Liver (tissue), 9 donors: ENCODE results near the gene HOXB3. TPM values are rescaled to one million over a fixed set of nuclear protein-coding genes. Genes with fewer than 3 reads are reported as not detected.

Experiments used
- DNase-seq: peaks from one replicate; pipeline ENCODE4 v3.0.0-alpha.2; 2017; ENCODE audit warnings: low spot score
- H3K27ac ChIP-seq, 2 donors: one replicate each; pipeline ENCODE4 v1.7.0; 2013; ENCODE audit warnings: inconsistent platforms in 2 of 2, low read length in 2 of 2, control low read depth in 1 of 2, low read depth in 1 of 2, mild to moderate bottlenecking in 1 of 2
- H3K27me3 ChIP-seq, 4 donors: one replicate each; pipeline versions ENCODE4 v1.6.1 to v1.7.0; 2013; ENCODE audit warnings: low read length in 3 of 4, inconsistent platforms in 1 of 4, mild to moderate bottlenecking in 1 of 4, moderate library complexity in 1 of 4; ENCODE audit not compliant: control insufficient read depth in 4 of 4, insufficient read depth in 4 of 4
- H3K36me3 ChIP-seq, 4 donors: one replicate each; pipeline versions ENCODE4 v1.6.1 to v1.7.0; 2013; ENCODE audit warnings: low read length in 3 of 4, mild to moderate bottlenecking in 3 of 4, low read depth in 1 of 4, moderate library complexity in 1 of 4; ENCODE audit not compliant: control insufficient read depth in 4 of 4, insufficient read depth in 3 of 4
- H3K4me1 ChIP-seq, 4 donors: one replicate each; pipeline versions ENCODE4 v1.6.1 to v1.7.0; 2013; ENCODE audit warnings: low read length in 3 of 4, mild to moderate bottlenecking in 3 of 4, moderate library complexity in 1 of 4; ENCODE audit not compliant: control insufficient read depth in 4 of 4, insufficient read depth in 4 of 4
- H3K4me3 ChIP-seq, 3 donors: one replicate each; pipeline versions ENCODE4 v1.6.1 to v1.7.0; 2013; ENCODE audit warnings: low read length in 3 of 3, control low read depth in 1 of 3, low read depth in 1 of 3, mild to moderate bottlenecking in 1 of 3
- H3K9ac ChIP-seq, 2 donors: one replicate each; pipeline ENCODE4 v1.7.0; 2013; ENCODE audit warnings: low read length in 2 of 2, mild to moderate bottlenecking in 2 of 2, moderate library complexity in 2 of 2, control low read depth in 1 of 2, low read depth in 1 of 2
- H3K9me3 ChIP-seq, 4 donors: one replicate each; pipeline versions ENCODE4 v1.6.1 to v1.7.0; 2013; ENCODE audit warnings: low read length in 3 of 4; ENCODE audit not compliant: control insufficient read depth in 4 of 4
- EGR1 ChIP-seq, 2 donors: IDR thresholded peaks; 2 replicates each; pipeline ENCODE4 v1.6.1; 2016 to 2018; ENCODE audit warnings: antibody characterized with exemption in 2 of 2, low read depth in 2 of 2
- FOXA1 ChIP-seq: IDR thresholded peaks from 2 replicates; pipeline ENCODE4 v1.6.1; 2016; ENCODE audit warnings: antibody characterized with exemption
- FOXA2 ChIP-seq: IDR thresholded peaks from 2 replicates; pipeline ENCODE4 v1.6.1; 2016; ENCODE audit warnings: antibody characterized with exemption
- GABPA ChIP-seq, 2 donors: IDR thresholded peaks in 1 of 2; conservative IDR thresholded peaks in 1 of 2; 2 replicates each; pipeline ENCODE4 v1.6.1; 2016; ENCODE audit warnings: antibody characterized with exemption in 2 of 2, mild to moderate bottlenecking in 1 of 2, moderate library complexity in 1 of 2
- HNF4A ChIP-seq, 2 donors: conservative IDR thresholded peaks; 2 replicates each; pipeline ENCODE4 v1.6.1; 2016; ENCODE audit warnings: antibody characterized with exemption in 2 of 2, mild to moderate bottlenecking in 2 of 2
- HNF4G ChIP-seq: IDR thresholded peaks from 2 replicates; pipeline ENCODE4 v1.6.1; 2016; ENCODE audit warnings: antibody characterized with exemption
- JUND ChIP-seq, 2 donors: IDR thresholded peaks; 2 replicates each; pipeline ENCODE4 v1.6.1; 2016; ENCODE audit warnings: antibody characterized with exemption in 2 of 2
- NR2F2 ChIP-seq: IDR thresholded peaks from 2 replicates; pipeline ENCODE4 v1.6.1; 2016; ENCODE audit warnings: antibody characterized with exemption
- RAD21 ChIP-seq, 2 donors: IDR thresholded peaks; 2 replicates each; pipeline ENCODE4 v1.6.1; 2016; ENCODE audit warnings: antibody characterized with exemption in 2 of 2, mild to moderate bottlenecking in 2 of 2
- RXRA ChIP-seq, 2 donors: IDR thresholded peaks; 2 replicates each; pipeline ENCODE4 v1.6.1; 2017 to 2018; ENCODE audit warnings: antibody characterized with exemption in 2 of 2, mild to moderate bottlenecking in 1 of 2
- SP1 ChIP-seq: IDR thresholded peaks from 2 replicates; pipeline ENCODE4 v1.6.1; 2018; ENCODE audit warnings: antibody characterized with exemption, mild to moderate bottlenecking
- TAF1 ChIP-seq: conservative IDR thresholded peaks from 2 replicates; pipeline ENCODE4 v1.6.1; 2016; ENCODE audit warnings: antibody characterized with exemption, mild to moderate bottlenecking
- YY1 ChIP-seq: IDR thresholded peaks from 2 replicates; pipeline ENCODE4 v1.6.1; 2016; ENCODE audit warnings: antibody characterized with exemption, mild to moderate bottlenecking
- WGBS: extraction: QIAGEN DNeasy Blood & Tissue Kit; methylation state at CpG from one replicate; pipeline ENCODE4 v1.1.7; 2013; 5-methylcytosine and 5-hydroxymethylcytosine counted together
- polyA plus RNA-seq, 2 donors: library from polyadenylated mRNA; stranded (reverse) in 1 of 2; unstranded in 1 of 2; fragments of 200-250 nt in 1 of 2; fragments of >200 nt in 1 of 2; fragmentation: Nextera tagmentation in 1 of 2; extraction: Ambion mirVana in 1 of 2; gene quantifications; one replicate each; pipeline versions ENCODE4 v1.2.1 to v1.2.3, GENCODE V29; 2013 to 2015
- total RNA-seq, 2 donors: library from RNA; depleted of rRNA; stranded (reverse); fragments of >200 nt; gene quantifications; one replicate each; pipeline ENCODE4 v1.2.3, GENCODE V29; 2014
- TF ChIP-seq, protein P1 (sequence below): IDR thresholded peaks from 2 replicates; pipeline ENCODE4 v1.6.1; 2016; ENCODE audit warnings: antibody characterized with exemption
- TF ChIP-seq, protein P2 (sequence below): IDR thresholded peaks from 2 replicates; pipeline ENCODE4 v1.6.1; 2016; ENCODE audit warnings: antibody characterized with exemption
- TF ChIP-seq, protein P3 (sequence below): IDR thresholded peaks from 2 replicates; pipeline ENCODE4 v1.6.1; 2016; ENCODE audit warnings: antibody characterized with exemption, mild to moderate bottlenecking
- TF ChIP-seq, protein P4 (sequence below): fragments of 150-350 bp; IDR thresholded peaks from 2 replicates; pipeline ENCODE4 v1.5.1; 2017; ENCODE audit warnings: improper control_type of control experiment, low read depth, low read length; ENCODE audit not compliant: missing input control
- donor health status: healthy.
- donor health status: healthy.
- donor health status: healthy.
- donor health status: healthy.
- donor health status: healthy.

Gene HOXB3
- total and polyA plus RNA-seq, 4 donors = 0.75 to 2.2 (median 1.2) TPM

DNA sequence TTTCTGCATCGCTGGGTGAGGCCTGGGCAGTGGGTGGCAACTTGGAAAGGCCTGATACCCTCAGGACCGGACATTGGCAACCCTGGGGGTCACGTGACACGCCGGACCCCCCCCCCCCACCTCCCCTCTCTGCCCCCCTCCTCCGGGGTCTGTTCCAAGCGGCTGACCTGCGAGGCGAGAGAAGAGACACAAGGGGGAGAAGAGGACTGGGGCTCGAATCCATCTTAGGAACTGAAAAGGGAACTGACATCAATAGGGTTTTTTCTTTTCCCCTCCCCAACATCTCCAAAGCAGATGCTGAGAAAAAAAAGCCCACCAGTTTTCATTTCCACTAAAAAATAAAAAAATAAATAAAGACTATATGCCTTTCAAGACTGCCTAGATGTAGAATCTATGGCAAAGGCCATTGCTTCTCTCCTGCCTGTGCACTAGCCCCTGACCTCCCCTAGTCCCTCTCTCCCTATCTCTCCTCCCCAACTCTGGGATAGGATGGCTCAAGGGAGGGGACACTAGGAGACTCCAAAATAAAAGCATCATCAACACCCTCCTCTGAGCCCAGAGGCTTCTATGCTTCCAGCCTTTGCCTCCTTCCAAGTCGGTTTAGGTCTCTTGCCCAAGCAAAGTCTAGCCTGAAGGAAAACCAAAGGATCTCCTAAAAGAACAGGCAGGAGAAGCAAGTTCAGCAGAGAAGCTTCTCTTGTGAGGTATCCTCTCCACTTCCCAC lies 37.4 kb downstream of the HOXB3 start:
- H3K9me3 ChIP-seq = no peaks in the 10 kb centered on the region
- H3K27me3 ChIP-seq = peaks cover 0 to 9% (median 2%) of the 10 kb centered on the region in 4 donors
- H3K36me3 ChIP-seq = no peaks in the 10 kb centered on the region
- no peak overlapping the region for H3K4me3 ChIP-seq
- TF ChIP-seq, protein P1, sequence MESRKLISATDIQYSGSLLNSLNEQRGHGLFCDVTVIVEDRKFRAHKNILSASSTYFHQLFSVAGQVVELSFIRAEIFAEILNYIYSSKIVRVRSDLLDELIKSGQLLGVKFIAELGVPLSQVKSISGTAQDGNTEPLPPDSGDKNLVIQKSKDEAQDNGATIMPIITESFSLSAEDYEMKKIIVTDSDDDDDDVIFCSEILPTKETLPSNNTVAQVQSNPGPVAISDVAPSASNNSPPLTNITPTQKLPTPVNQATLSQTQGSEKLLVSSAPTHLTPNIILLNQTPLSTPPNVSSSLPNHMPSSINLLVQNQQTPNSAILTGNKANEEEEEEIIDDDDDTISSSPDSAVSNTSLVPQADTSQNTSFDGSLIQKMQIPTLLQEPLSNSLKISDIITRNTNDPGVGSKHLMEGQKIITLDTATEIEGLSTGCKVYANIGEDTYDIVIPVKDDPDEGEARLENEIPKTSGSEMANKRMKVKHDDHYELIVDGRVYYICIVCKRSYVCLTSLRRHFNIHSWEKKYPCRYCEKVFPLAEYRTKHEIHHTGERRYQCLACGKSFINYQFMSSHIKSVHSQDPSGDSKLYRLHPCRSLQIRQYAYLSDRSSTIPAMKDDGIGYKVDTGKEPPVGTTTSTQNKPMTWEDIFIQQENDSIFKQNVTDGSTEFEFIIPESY = no peak
- TF ChIP-seq, protein P2, sequence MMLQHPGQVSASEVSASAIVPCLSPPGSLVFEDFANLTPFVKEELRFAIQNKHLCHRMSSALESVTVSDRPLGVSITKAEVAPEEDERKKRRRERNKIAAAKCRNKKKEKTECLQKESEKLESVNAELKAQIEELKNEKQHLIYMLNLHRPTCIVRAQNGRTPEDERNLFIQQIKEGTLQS = no peak
- TF ChIP-seq FOXA1 (no peak), HNF4A (conservative IDR thresholded peaks at IDR 0.05) (no peak), NR2F2 (no peak), SP1 (no peak), EGR1 (IDR thresholded peaks at IDR 0.05; ENCODE audit: low read depth in 2 of 2) (no peak), JUND (IDR thresholded peaks at IDR 0.05) (no peak), RAD21 (IDR thresholded peaks at IDR 0.05) (no peak), TAF1 (no peak), FOXA2 (no peak), RXRA (IDR thresholded peaks at IDR 0.05) (no peak), HNF4G (no peak), YY1 (no peak), GABPA (IDR thresholded peaks at IDR 0.05 in 1 of 2, conservative IDR thresholded peaks at IDR 0.05 in 1 of 2) (no peak)
- TF ChIP-seq, protein P3, sequence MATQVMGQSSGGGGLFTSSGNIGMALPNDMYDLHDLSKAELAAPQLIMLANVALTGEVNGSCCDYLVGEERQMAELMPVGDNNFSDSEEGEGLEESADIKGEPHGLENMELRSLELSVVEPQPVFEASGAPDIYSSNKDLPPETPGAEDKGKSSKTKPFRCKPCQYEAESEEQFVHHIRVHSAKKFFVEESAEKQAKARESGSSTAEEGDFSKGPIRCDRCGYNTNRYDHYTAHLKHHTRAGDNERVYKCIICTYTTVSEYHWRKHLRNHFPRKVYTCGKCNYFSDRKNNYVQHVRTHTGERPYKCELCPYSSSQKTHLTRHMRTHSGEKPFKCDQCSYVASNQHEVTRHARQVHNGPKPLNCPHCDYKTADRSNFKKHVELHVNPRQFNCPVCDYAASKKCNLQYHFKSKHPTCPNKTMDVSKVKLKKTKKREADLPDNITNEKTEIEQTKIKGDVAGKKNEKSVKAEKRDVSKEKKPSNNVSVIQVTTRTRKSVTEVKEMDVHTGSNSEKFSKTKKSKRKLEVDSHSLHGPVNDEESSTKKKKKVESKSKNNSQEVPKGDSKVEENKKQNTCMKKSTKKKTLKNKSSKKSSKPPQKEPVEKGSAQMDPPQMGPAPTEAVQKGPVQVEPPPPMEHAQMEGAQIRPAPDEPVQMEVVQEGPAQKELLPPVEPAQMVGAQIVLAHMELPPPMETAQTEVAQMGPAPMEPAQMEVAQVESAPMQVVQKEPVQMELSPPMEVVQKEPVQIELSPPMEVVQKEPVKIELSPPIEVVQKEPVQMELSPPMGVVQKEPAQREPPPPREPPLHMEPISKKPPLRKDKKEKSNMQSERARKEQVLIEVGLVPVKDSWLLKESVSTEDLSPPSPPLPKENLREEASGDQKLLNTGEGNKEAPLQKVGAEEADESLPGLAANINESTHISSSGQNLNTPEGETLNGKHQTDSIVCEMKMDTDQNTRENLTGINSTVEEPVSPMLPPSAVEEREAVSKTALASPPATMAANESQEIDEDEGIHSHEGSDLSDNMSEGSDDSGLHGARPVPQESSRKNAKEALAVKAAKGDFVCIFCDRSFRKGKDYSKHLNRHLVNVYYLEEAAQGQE = no peak
- TF ChIP-seq, protein P4, sequence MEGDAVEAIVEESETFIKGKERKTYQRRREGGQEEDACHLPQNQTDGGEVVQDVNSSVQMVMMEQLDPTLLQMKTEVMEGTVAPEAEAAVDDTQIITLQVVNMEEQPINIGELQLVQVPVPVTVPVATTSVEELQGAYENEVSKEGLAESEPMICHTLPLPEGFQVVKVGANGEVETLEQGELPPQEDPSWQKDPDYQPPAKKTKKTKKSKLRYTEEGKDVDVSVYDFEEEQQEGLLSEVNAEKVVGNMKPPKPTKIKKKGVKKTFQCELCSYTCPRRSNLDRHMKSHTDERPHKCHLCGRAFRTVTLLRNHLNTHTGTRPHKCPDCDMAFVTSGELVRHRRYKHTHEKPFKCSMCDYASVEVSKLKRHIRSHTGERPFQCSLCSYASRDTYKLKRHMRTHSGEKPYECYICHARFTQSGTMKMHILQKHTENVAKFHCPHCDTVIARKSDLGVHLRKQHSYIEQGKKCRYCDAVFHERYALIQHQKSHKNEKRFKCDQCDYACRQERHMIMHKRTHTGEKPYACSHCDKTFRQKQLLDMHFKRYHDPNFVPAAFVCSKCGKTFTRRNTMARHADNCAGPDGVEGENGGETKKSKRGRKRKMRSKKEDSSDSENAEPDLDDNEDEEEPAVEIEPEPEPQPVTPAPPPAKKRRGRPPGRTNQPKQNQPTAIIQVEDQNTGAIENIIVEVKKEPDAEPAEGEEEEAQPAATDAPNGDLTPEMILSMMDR = no peak
- H3K9ac ChIP-seq = no peak overlapping the region
- no peak for DNase-seq
- H3K4me1 ChIP-seq = peaks cover 0 to 1% (median 0%) of the 10 kb centered on the region in 4 donors
- 25% methylated on average over 11 of the region's 11 CpGs for WGBS
- peak overlapping the region in 1 of 2 donors; percentile 19 for H3K27ac ChIP-seq
